Central memory CD8-positive, alpha-beta T cell (primary cell): ENCODE measurements around the gene ADARB2.

ENCODE experiments used
- ATAC-seq: fragments of 150-1000 bp; cut with Tn5 transposase; replicated peaks from 2 replicates; pipeline ENCODE4 v1.10.0; 2022; ENCODE audit warnings: mild to moderate bottlenecking, moderate FRiP score, moderate number of reproducible peaks; ENCODE audit not compliant: poor library complexity, severe bottlenecking; ENCODE audit errors: extremely low read depth
- DNase-seq, 2 donors: peaks; one replicate each; pipeline ENCODE4 v3.0.0; 2021; ENCODE audit warnings: low spot score in 2 of 2
- H3K27ac Mint-ChIP-seq: one replicate; pipeline ENCODE4 v1.8.0; 2022; ENCODE audit warnings: low read depth, mild to moderate bottlenecking, moderate library complexity, mixed read lengths
- H3K27me3 Mint-ChIP-seq: one replicate; pipeline ENCODE4 v1.8.0; 2022; ENCODE audit warnings: mixed read lengths
- H3K36me3 Mint-ChIP-seq: one replicate; pipeline ENCODE4 v1.8.0; 2022; ENCODE audit warnings: mild to moderate bottlenecking, moderate library complexity, mixed read lengths; ENCODE audit not compliant: insufficient read depth
- H3K4me1 Mint-ChIP-seq: one replicate; pipeline ENCODE4 v1.8.0; 2022; ENCODE audit warnings: mixed read lengths
- H3K4me3 Mint-ChIP-seq: one replicate; pipeline ENCODE4 v1.8.0; 2022; ENCODE audit warnings: mild to moderate bottlenecking, moderate library complexity, mixed read lengths
- H3K9me3 Mint-ChIP-seq: one replicate; pipeline ENCODE4 v1.8.0; 2022; ENCODE audit warnings: mixed read lengths

Gene ADARB2

GRCh38 chr10:1514681-1515080 lies 222.6 kb downstream of the ADARB2 start:
- no peak for ATAC-seq
- Mint-ChIP-seq H3K4me3 (no peak overlapping the region), H3K27ac (no peak overlapping the region), H3K27me3 (peaks cover 38% of the 10 kb centered on the region), H3K4me1 (no peaks in the 10 kb centered on the region), H3K9me3 (no peaks in the 10 kb centered on the region), H3K36me3 (no peaks in the 10 kb centered on the region)
- no peak for DNase-seq

- no peaks in the 10 kb centered on the region for H3K9me3 Mint-ChIP-seq
- no peak overlapping the region for H3K27ac Mint-ChIP-seq
- ATAC-seq, result no peak
- H3K4me1 Mint-ChIP-seq, result no peaks in the 10 kb centered on the region
- H3K27me3 Mint-ChIP-seq, result peaks cover 41% of the 10 kb centered on the region
- no peak for DNase-seq
- H3K4me3 Mint-ChIP-seq, result no peak overlapping the region
- no peaks in the 10 kb centered on the region for H3K36me3 Mint-ChIP-seq
These were observed 224.1 kb downstream of the ADARB2 start for GRCh38 chr10:1513221-1513620.

DNA sequence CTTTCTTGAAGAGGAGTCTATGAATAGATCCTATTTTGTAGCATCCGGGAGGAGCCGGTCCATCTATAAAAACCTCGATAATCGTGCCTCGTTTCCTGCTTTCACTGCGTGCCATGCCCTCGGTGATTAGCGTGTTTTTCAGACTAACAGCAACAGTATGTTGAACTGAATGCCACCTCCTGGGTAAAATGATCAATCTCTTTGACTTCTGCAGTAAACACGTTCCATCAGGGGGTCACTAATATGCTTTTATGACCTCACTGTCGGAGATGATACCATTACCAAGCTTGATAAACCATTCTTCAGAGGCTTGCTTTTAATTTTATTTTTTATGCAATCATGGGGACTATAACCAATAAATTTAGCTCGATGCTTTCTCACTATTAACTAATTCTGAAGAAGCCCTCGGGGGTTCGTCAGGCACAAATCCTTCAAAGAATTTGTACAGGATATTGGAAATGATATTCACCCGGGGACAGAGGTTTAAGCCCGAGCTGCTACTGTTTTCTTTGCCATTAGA lies 228.3 kb downstream of the ADARB2 start:
- no peaks in the 10 kb centered on the region for H3K4me1 Mint-ChIP-seq
- no peak overlapping the region for H3K4me3 Mint-ChIP-seq
- DNase-seq, result no peak
- no peaks in the 10 kb centered on the region for H3K36me3 Mint-ChIP-seq
- ATAC-seq, result no peak
- H3K9me3 Mint-ChIP-seq, result no peaks in the 10 kb centered on the region
- no peak overlapping the region for H3K27ac Mint-ChIP-seq
- H3K27me3 Mint-ChIP-seq, result peaks cover 31% of the 10 kb centered on the region

DNA sequence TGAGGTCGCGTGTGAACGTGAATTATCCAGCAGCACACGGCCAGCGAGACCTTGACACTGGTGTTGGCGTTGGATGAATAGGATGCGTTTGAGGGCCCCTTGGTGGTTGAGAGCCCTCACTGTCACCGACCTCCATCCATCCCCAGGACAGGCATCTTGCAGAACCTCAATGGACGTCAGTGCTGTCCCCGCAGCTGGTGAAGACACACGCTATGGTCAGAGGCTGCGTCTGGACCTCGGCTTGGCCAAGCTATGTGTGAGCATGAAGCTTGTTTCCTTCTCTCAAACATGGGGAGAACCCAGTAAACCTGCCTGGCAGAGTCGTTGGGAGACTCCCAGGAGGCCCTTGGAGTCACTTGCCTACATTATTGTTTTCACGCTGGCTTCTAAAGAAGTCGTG lies 229.2 kb downstream of the ADARB2 start:
- Mint-ChIP-seq H3K36me3 (no peaks in the 10 kb centered on the region), H3K4me1 (no peaks in the 10 kb centered on the region), H3K27me3 (peaks cover 31% of the 10 kb centered on the region), H3K4me3 (no peak overlapping the region), H3K27ac (no peak overlapping the region), H3K9me3 (no peaks in the 10 kb centered on the region)
- no peak for ATAC-seq
- DNase-seq, result no peak

GRCh38 chr10:1507436-1507835 lies 229.9 kb downstream of the ADARB2 start:
- no peak for ATAC-seq

DNA sequence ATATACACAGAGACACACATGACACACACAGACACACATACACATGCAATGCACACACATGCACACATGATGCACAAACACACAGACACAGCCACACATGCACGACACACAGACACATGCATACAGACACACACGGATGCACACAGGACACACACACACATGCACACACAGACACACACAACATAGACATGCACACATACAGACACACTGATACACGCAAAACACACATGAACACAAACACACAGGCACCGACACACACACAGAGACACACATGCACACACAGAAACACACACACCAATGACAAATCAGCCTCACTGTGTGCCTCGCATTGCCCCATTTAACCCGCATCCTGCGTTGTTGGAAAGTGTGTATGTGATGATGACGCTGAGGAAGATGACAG lies 232.4 kb downstream of the ADARB2 start:
- ATAC-seq, result no peak
- H3K27me3 Mint-ChIP-seq, result peaks cover 15% of the 10 kb centered on the region
- H3K4me1 Mint-ChIP-seq, result no peaks in the 10 kb centered on the region
- H3K9me3 Mint-ChIP-seq, result no peaks in the 10 kb centered on the region
- no peak overlapping the region for H3K4me3 Mint-ChIP-seq
- no peaks in the 10 kb centered on the region for H3K36me3 Mint-ChIP-seq
- no peak overlapping the region for H3K27ac Mint-ChIP-seq
- no peak for DNase-seq

More at GRCh38 chr10:1507436-1507835, 229.9 kb downstream of the ADARB2 start:
- Mint-ChIP-seq H3K4me3 (no peak overlapping the region), H3K36me3 (no peaks in the 10 kb centered on the region), H3K4me1 (no peaks in the 10 kb centered on the region), H3K9me3 (no peaks in the 10 kb centered on the region), H3K27me3 (peaks cover 31% of the 10 kb centered on the region), H3K27ac (no peak overlapping the region)
- no peak for DNase-seq

DNA sequence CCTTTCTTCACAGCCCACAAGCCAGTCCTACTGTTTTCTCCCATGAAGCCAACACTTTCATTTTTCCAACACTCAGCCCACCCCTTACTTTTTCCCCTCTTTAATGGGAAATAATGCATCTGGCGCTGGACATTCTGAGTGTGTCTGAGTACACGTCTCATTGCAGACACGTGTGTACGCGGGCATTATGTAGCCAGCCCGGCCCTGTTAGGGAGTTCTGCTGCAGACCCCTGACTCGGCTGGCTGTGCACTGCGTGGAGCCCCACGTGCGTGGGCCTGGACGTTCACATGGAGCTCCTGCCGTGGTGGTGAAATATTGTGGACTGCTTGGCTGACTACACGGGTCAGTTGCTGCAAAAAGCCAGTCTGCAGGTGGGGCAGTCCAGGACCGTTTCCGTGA lies 233.0 kb downstream of the ADARB2 start:
- no peaks in the 10 kb centered on the region for H3K36me3 Mint-ChIP-seq
- H3K9me3 Mint-ChIP-seq, result no peaks in the 10 kb centered on the region
- ATAC-seq, result no peak
- no peaks in the 10 kb centered on the region for H3K4me1 Mint-ChIP-seq
- H3K27me3 Mint-ChIP-seq, result peaks cover 9% of the 10 kb centered on the region
- no peak for DNase-seq
- no peak overlapping the region for H3K4me3 Mint-ChIP-seq
- no peak overlapping the region for H3K27ac Mint-ChIP-seq

DNA sequence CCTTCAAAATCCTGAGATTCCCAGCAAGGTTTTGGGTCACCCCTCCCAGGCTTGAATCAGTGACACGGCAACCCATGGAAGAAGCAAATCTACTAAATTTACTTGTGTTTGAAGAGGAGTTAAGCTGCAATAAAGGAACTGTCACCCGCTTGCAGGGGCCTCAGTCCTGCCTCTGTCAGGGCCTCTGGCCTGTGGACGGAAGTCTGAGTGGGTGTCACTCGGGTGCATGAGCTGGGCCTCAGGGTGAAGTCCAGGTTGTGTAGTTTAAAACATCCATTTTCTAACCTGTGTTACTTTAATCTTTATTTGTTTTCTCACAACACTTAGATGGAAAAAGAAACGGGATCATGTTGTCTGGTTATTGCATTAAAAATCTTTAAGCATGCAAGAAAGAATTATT lies 234.9 kb downstream of the ADARB2 start:
- H3K36me3 Mint-ChIP-seq, result no peaks in the 10 kb centered on the region
- H3K4me1 Mint-ChIP-seq, result no peaks in the 10 kb centered on the region
- H3K4me3 Mint-ChIP-seq, result no peak overlapping the region
- H3K27ac Mint-ChIP-seq, result no peak overlapping the region
- no peaks in the 10 kb centered on the region for H3K9me3 Mint-ChIP-seq
- no peak for DNase-seq
- no peak for ATAC-seq
- H3K27me3 Mint-ChIP-seq, result peaks cover 9% of the 10 kb centered on the region

GRCh38 chr10:1499359-1499957 lies 237.9 kb downstream of the ADARB2 start:
- H3K4me3 Mint-ChIP-seq, result no peak overlapping the region
- H3K36me3 Mint-ChIP-seq, result no peaks in the 10 kb centered on the region
- H3K9me3 Mint-ChIP-seq, result no peaks in the 10 kb centered on the region
- no peaks in the 10 kb centered on the region for H3K4me1 Mint-ChIP-seq
- H3K27me3 Mint-ChIP-seq, result no peaks in the 10 kb centered on the region
- no peak overlapping the region for H3K27ac Mint-ChIP-seq
- ATAC-seq, result no peak
- DNase-seq, result no peak

DNA sequence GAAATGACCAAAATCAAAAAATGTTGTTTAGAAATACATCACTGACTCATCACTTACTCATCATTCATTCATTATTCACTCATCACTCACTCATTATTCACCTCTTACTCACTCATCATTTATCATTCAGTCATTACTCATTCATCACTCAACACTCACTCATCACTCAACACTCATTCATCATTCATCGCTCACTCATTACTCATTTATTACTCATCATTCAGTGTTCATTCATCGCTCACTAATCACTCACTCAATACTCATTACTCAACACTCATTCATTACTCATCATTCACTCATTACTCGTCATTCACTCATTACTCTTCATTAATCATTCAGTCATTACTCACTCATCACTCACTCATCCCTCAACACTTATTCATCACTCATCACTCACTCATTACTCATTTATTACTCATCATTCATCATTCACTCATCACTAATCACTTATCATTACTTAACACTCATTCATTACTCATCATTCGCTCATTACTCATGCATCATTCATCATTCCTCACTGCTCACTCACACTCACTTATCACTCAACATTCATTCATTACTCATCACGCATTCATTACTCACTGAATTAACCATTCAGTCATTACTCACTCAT lies 238.5 kb downstream of the ADARB2 start:
- no peaks in the 10 kb centered on the region for H3K27me3 Mint-ChIP-seq
- H3K4me3 Mint-ChIP-seq, result no peak overlapping the region
- ATAC-seq (no peak), DNase-seq (no peak)
- no peaks in the 10 kb centered on the region for H3K9me3 Mint-ChIP-seq
- H3K36me3 Mint-ChIP-seq, result no peaks in the 10 kb centered on the region
- no peaks in the 10 kb centered on the region for H3K4me1 Mint-ChIP-seq
- no peak overlapping the region for H3K27ac Mint-ChIP-seq

GRCh38 chr10:1495915-1496517 lies 241.3 kb downstream of the ADARB2 start:
- Mint-ChIP-seq H3K36me3 (no peaks in the 10 kb centered on the region), H3K27me3 (peaks cover 8% of the 10 kb centered on the region), H3K4me3 (no peak overlapping the region), H3K9me3 (no peaks in the 10 kb centered on the region), H3K4me1 (no peaks in the 10 kb centered on the region), H3K27ac (no peak overlapping the region)
- ATAC-seq (no peak), DNase-seq (no peak)

DNA sequence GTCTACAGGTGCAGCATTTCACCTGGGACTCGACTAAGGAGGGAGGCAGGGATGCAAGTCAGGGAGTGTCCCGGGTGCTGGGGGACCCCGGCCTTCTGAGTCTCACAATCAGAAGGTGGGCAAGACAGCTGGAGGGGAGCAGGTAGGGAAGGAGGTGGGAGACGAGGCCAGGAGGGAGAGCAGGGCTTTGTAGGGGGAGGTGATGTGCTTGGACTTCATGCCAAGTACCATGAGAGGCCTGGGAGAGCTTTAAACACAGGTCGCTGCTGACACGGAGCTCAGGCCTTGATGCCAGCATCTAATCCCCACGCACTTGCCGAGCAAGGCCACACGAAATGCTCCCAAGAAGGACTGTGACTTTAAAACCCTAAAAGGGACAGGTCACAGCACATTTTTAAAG lies 244.7 kb downstream of the ADARB2 start:
- ATAC-seq, result no peak
- no peak for DNase-seq
- Mint-ChIP-seq H3K27ac (no peak overlapping the region), H3K9me3 (no peaks in the 10 kb centered on the region), H3K27me3 (peaks cover 11% of the 10 kb centered on the region), H3K36me3 (no peaks in the 10 kb centered on the region), H3K4me3 (no peak overlapping the region), H3K4me1 (no peaks in the 10 kb centered on the region)

DNA sequence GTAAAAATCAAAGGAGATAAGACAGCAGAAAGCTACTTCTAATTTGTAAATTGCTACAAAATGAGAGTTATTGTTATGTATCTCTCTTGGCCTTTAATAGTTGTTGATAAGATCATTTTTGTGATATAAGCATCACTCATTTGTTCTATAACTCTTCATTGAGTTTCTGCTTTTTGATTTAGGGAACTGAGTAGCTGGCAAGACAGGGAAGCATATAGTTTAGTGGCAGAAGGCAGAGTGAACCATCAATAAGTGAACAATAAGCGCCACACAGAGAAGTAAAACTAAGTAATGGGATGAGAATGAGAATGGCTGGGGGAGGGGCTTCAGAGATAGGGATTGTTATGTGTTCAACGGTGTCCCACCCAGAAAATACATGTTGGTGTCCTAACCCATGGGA lies 245.4 kb downstream of the ADARB2 start:
- H3K4me1 Mint-ChIP-seq, result no peaks in the 10 kb centered on the region
- ATAC-seq (no peak), DNase-seq (no peak)
- H3K4me3 Mint-ChIP-seq, result no peak overlapping the region
- peaks cover 16% of the 10 kb centered on the region for H3K27me3 Mint-ChIP-seq
- H3K27ac Mint-ChIP-seq, result no peak overlapping the region
- H3K9me3 Mint-ChIP-seq, result no peaks in the 10 kb centered on the region
- no peaks in the 10 kb centered on the region for H3K36me3 Mint-ChIP-seq
